Fibroblast of lung (primary cell): ENCODE measurements around the gene NPNT.

Experiments used
- EZH2 ChIP-seq: IDR thresholded peaks from 2 replicates; pipeline ENCODE4 v1.5.1; 2012; ENCODE audit warnings: low read length, control low read depth, mild to moderate bottlenecking; ENCODE audit errors: missing control alignments
- TF ChIP-seq, protein P1 (sequence below), 2 donors: IDR thresholded peaks in 1 of 2; conservative IDR thresholded peaks in 1 of 2; 1 replicate in 1 of 2; 2 replicates in 1 of 2; pipeline ENCODE4 v1.5.1; 2011 to 2012; ENCODE audit warnings: low read length in 2 of 2, control low read depth in 1 of 2, inconsistent platforms in 1 of 2, low read depth in 1 of 2, mild to moderate bottlenecking in 1 of 2

DNA sequence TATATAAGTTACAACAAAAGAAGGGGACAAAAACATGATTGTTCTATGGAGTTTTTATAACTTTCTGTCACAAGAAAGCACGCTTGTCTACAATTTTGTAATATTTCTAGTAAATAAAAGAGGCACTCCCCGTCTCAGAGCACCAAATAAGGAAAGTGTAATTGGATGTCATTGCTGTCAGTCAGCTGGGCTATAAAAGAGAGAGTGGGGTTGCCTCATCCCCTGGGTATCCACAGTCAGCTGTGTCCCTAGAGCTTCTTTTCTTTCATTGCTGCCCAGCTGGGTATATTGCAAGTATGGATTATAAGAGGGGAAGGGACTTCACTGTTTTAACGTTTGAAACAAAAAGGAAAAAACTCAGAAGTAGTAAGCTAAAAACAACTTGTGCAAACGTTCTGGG, 61.3 kb downstream of the NPNT start:
- TF ChIP-seq, protein P1, sequence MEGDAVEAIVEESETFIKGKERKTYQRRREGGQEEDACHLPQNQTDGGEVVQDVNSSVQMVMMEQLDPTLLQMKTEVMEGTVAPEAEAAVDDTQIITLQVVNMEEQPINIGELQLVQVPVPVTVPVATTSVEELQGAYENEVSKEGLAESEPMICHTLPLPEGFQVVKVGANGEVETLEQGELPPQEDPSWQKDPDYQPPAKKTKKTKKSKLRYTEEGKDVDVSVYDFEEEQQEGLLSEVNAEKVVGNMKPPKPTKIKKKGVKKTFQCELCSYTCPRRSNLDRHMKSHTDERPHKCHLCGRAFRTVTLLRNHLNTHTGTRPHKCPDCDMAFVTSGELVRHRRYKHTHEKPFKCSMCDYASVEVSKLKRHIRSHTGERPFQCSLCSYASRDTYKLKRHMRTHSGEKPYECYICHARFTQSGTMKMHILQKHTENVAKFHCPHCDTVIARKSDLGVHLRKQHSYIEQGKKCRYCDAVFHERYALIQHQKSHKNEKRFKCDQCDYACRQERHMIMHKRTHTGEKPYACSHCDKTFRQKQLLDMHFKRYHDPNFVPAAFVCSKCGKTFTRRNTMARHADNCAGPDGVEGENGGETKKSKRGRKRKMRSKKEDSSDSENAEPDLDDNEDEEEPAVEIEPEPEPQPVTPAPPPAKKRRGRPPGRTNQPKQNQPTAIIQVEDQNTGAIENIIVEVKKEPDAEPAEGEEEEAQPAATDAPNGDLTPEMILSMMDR (conservative IDR thresholded peaks at IDR 0.05 in 1 of 2, IDR thresholded peaks at IDR 0.05 in 1 of 2; ENCODE audit: low read depth in 1 of 2, low read length in 2 of 2), result no peak
- no peak for TF ChIP-seq EZH2
